ENCODE measurements around the gene HEXD.

HEXD gene

DNA sequence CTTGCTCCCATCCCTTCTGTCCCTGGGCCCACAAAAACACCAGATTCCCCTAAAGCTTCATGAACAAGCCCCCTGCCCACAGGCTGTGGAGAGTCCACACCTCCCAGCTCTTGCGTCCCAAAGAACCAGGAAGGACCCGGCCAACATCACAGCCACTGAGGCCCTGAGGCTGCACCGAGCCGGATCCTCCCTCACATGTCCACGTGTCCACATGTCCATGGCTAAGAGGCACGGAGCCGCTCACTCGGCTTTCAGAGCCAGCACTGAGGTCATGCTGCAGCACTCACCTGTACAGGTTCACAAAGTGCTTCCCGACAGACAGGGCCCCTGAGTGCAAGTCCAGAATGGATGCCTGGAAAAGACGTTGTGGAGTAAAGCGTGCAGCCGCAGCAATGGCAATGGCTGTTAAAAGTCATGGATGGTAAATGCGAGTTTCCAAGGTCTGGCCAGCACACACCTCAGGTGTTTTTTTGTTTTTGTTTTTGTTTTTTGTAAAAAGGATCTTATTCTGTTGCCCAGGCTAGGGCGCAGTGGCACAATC, 11.9 kb upstream of the HEXD start:
- TF ChIP-seq, protein P1, sequence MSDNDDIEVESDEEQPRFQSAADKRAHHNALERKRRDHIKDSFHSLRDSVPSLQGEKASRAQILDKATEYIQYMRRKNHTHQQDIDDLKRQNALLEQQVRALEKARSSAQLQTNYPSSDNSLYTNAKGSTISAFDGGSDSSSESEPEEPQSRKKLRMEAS (IDR thresholded peaks at IDR 0.05): no peak
- no peak for TF ChIP-seq RAD21 (IDR thresholded peaks at IDR 0.05; ENCODE audit: low read depth)
- TF ChIP-seq TCF12 (IDR thresholded peaks at IDR 0.05; ENCODE audit: low read depth): no peak
- TF ChIP-seq EGR1 (IDR thresholded peaks at IDR 0.05): no peak
- no peak for TF ChIP-seq CREB1 (IDR thresholded peaks at IDR 0.05; ENCODE audit: low read depth)
- TF ChIP-seq ZBTB7A (IDR thresholded peaks at IDR 0.05; ENCODE audit: low read depth): no peak
- no peak for TF ChIP-seq USF1 (IDR thresholded peaks at IDR 0.05)
- TF ChIP-seq NFIC (IDR thresholded peaks at IDR 0.05): no peak
- no peak for TF ChIP-seq EP300 (IDR thresholded peaks at IDR 0.05; ENCODE audit: borderline replicate concordance)
- no peak for TF ChIP-seq REST (IDR thresholded peaks at IDR 0.05; ENCODE audit: low read depth)
- TF ChIP-seq CEBPB (IDR thresholded peaks at IDR 0.05): no peak
- no peak for TF ChIP-seq TEAD4 (IDR thresholded peaks at IDR 0.05)
- no peak for TF ChIP-seq YY1 (IDR thresholded peaks at IDR 0.05; ENCODE audit: low read depth)
- no peak for TF ChIP-seq TAF1 (IDR thresholded peaks at IDR 0.05; ENCODE audit: low read depth)
- no peak for TF ChIP-seq FOXM1 (IDR thresholded peaks at IDR 0.05; ENCODE audit: borderline replicate concordance, low read depth)

DNA sequence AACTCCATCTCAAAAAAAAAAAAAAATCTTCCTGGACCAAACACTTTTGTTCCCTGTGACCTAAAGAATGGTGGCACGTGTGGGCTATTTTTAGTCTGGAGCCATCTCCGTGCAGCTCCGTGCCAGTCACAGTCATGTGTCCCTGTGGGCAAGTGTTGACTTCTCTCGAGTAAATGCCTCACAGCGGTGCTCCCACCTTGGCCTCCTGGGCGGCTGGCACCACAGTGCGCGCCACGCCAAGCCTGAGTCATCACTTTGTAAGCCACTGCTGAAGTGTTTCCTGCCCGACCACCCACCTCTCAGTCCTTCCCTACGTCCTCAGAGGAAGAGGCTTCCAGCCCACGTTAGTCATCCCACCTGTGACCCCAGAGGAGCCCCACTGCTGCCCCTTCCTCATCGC, 10.9 kb upstream of the HEXD start:
- no peak for TF ChIP-seq CEBPB (IDR thresholded peaks at IDR 0.05)
- TF ChIP-seq TAF1 (IDR thresholded peaks at IDR 0.05; ENCODE audit: low read depth): no peak
- TF ChIP-seq USF1 (IDR thresholded peaks at IDR 0.05): no peak
- TF ChIP-seq EP300 (IDR thresholded peaks at IDR 0.05; ENCODE audit: borderline replicate concordance): no peak
- TF ChIP-seq FOXM1 (IDR thresholded peaks at IDR 0.05; ENCODE audit: borderline replicate concordance, low read depth): no peak
- no peak for TF ChIP-seq RAD21 (IDR thresholded peaks at IDR 0.05; ENCODE audit: low read depth)
- TF ChIP-seq REST (IDR thresholded peaks at IDR 0.05; ENCODE audit: low read depth): no peak
- no peak for TF ChIP-seq NFIC (IDR thresholded peaks at IDR 0.05)
- no peak for TF ChIP-seq ZBTB7A (IDR thresholded peaks at IDR 0.05; ENCODE audit: low read depth)
- TF ChIP-seq, protein P1 (IDR thresholded peaks at IDR 0.05): no peak
- TF ChIP-seq CREB1 (IDR thresholded peaks at IDR 0.05; ENCODE audit: low read depth): no peak
- TF ChIP-seq TCF12 (IDR thresholded peaks at IDR 0.05; ENCODE audit: low read depth): no peak
- TF ChIP-seq EGR1 (IDR thresholded peaks at IDR 0.05): no peak
- TF ChIP-seq TEAD4 (IDR thresholded peaks at IDR 0.05): no peak
- no peak for TF ChIP-seq YY1 (IDR thresholded peaks at IDR 0.05; ENCODE audit: low read depth)

GRCh38 chr17:82408288-82408937, 9.7 kb upstream of the HEXD start:
- TF ChIP-seq USF1 (IDR thresholded peaks at IDR 0.05) (no peak), YY1 (IDR thresholded peaks at IDR 0.05; ENCODE audit: low read depth) (no peak), NFIC (IDR thresholded peaks at IDR 0.05) (no peak), TCF12 (IDR thresholded peaks at IDR 0.05; ENCODE audit: low read depth) (no peak), TAF1 (IDR thresholded peaks at IDR 0.05; ENCODE audit: low read depth) (no peak)

- TF ChIP-seq NFIC (IDR thresholded peaks at IDR 0.05): no peak
- TF ChIP-seq, protein P1 (IDR thresholded peaks at IDR 0.05): no peak
- TF ChIP-seq EP300 (IDR thresholded peaks at IDR 0.05; ENCODE audit: borderline replicate concordance): no peak
- no peak for TF ChIP-seq RAD21 (IDR thresholded peaks at IDR 0.05; ENCODE audit: low read depth)
- TF ChIP-seq ZBTB7A (IDR thresholded peaks at IDR 0.05; ENCODE audit: low read depth): no peak
- no peak for TF ChIP-seq YY1 (IDR thresholded peaks at IDR 0.05; ENCODE audit: low read depth)
Observed at GRCh38 chr17:82408938-82409318, 9.2 kb upstream of the HEXD start.

DNA sequence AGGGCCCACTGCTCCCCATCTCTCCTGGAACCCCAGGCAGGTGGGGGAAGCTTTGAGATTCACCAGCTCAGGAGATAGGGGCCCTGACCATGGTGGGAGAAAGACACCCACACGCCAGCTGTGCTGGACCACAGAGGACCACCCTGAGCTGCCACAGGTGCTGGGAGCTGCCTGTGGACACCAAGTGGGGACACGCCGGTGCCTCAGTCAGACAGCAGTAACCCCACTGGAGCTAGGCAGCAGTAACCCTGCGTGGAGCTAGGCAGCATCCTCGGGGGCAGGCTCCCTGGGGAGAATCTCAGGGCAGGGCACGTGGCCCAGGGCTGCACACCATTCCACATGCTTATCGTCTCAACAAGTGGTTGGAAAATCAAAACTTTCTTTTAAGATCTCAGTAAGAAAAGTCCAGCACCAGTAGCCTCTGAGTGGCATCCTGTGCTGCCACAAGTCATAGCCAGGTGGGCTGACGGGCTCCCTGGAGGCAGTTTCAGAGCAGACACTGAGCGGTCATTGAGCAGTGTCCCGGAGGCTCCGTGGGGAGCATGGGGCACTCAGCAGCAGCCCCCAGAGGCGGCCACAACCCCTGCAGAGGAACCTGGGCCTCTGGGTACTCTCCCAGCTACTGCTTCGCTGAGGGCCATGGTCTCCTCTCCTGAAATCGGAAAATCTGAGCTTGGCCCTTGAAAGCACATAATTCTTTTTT, 8.0 kb upstream of the HEXD start:
- TF ChIP-seq ZBTB7A (IDR thresholded peaks at IDR 0.05; ENCODE audit: low read depth) (no peak), EP300 (IDR thresholded peaks at IDR 0.05; ENCODE audit: borderline replicate concordance) (no peak), CREB1 (IDR thresholded peaks at IDR 0.05; ENCODE audit: low read depth) (no peak)
